GM12872 (cell line): ENCODE results near the gene PLAGL2.

Experiments
- CTCF ChIP-seq: IDR thresholded peaks from 3 replicates; pipeline ENCODE4 v1.5.1; 2011; ENCODE audit warnings: low read depth, mild to moderate bottlenecking, low read length, moderate library complexity; ENCODE audit not compliant: insufficient read depth

PLAGL2 gene

GRCh38 chr20:32189123-32189410 lies 18.5 kb downstream of the PLAGL2 start:
- TF ChIP-seq CTCF: no peak

- no peak for TF ChIP-seq CTCF
These were observed 19.0 kb downstream of the PLAGL2 start for GRCh38 chr20:32188376-32189122.

GRCh38 chr20:32186506-32186905 lies 21.0 kb downstream of the PLAGL2 start:
- no peak for TF ChIP-seq CTCF

GRCh38 chr20:32184961-32185603 lies 22.5 kb downstream of the PLAGL2 start:
- TF ChIP-seq CTCF: no peak

GRCh38 chr20:32183947-32184635 lies 23.5 kb downstream of the PLAGL2 start:
- no peak for TF ChIP-seq CTCF

GRCh38 chr20:32181606-32182005 lies 25.9 kb downstream of the PLAGL2 start:
- TF ChIP-seq CTCF: no peak

- no peak for TF ChIP-seq CTCF
These were observed 27.6 kb downstream of the PLAGL2 start for GRCh38 chr20:32179934-32180333.
